ENCODE results near the gene PITPNB. TPM values are rescaled to one million over a fixed set of nuclear protein-coding genes. Genes with fewer than 3 reads are reported as not detected.

Gene PITPNB
- polyA plus RNA-seq, 3 donors from 2014 or later, result 46.1 to 78.1 (median 66.7) TPM

Other genes starting within 250 kb of the PITPNB start
- gene MN1, start 117.5 kb downstream of the PITPNB start, polyA plus RNA-seq, result under 1 TPM in 2 of 3 donors, not detected in 1; 0.03 to 0.14 TPM

Measured in immature natural killer cell (primary cell).